HG02588 (cell line): ENCODE data around the gene USH1C.

Experiments used
- ATAC-seq: cut with Tn5 transposase; IDR thresholded peaks from one replicate; pipeline ENCODE4 v1.9.1; 2021; ENCODE audit warnings: mild to moderate bottlenecking, moderate library complexity; ENCODE audit not compliant: unreplicated experiment

Gene USH1C

DNA sequence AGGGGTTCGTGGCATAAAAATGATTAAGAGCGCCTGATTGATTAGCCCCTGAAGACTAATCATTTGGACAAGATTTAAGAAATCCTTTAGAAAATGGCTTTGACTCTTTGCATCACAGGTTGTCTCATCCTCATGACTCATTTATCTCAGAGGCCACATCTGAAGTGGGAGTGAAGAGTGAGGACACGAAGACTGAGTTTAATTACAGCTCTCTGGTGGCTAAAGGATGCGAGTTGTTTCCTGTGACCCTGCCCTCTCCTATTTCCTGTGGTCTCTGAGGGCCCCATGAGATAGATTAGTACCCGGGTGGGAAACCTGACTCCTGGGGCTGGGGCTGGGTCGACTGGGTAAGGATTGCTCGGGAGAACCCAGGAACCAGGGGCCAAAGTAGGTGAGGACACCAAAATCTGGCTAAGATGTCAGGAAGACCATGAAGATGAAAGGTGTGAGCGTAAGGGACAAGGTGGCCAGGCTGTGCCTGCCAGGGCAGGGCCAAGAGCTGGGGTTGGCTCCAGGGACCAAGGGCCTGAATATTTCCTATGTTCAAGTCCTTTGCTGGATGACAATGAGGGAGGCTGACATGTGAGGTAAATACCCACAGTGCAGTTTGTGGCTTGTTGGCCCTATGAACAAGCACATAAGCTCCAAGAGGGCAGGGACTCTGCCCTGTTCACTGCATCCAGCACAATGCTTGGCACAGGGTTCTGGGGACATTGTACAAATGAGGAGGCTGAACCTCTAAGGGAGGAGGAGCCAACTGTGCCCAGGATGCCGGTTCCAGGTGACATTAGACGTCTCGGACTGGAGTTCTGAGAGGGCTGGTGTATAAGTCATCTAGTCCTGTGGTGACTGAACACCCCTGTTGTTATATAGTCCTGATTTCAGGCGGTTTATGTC, 6.5 kb upstream of the USH1C start:
- no peak for ATAC-seq

DNA sequence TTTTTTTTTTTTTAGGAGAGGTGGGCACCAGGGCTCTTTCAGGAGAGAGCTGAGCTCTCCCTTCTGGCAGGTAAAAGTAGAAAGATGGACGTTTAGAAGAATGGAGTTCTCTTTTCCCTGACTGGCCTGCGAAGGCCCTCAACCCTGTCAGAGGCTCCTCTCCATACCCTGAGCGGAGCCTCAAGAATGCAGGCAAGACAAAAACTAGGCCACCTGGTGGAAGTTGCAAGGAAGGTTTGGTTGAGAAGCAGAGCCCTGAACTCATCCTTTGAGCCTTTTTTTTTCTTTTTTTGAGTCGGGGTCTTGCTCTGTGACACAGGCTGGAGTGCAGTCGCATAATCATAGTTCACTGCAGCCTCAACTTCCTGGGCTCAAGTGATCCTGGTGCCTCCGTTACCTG, 4.2 kb upstream of the USH1C start:
- no peak for ATAC-seq

DNA sequence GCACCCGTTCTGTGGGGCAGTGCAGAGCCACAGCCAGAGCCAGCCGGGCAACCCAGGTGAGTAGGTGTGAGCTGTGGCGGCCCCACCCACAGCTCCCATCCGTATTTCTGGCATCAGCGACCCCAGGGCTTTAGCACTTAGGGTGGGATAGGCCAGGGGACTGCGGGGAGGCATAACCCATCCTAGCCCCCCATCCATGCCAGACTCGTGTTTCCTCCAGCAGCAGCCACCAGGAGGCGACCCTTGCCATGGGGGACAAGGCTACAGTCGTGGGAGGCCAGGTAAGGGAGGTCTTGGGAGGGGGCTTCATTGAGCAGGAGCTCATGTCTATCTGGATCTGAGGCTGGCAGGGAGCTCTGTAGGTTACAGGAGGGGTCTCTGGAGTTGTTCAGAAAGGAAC, 3.7 kb upstream of the USH1C start:
- ATAC-seq = no peak

DNA sequence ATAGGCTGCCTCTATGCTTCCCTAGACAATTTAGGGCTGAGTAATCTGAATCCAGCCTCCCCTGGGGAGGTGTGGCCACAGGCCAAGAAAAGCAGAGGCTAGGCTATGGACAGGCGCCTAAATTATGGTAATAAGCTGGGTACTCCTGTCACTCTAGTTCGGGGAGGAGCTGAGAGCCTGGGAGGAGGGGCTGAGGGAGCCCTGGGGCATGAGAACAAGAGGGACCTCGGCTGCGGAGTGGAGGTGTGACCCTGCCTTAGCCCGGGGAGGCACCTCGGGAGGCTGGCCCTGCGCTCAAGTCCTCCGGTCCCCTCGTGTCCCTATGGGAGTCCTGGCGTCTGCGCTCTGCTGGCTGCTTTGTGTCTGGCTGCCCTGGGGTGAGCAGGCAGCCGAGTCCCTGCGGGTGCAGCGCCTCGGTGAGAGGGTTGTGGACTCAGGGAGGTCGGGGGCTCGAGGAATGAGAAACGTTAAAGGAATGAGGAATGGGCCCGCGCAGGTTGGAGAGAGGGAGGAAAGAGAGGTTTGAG, 2.9 kb upstream of the USH1C start, which contains the start of gene OTOG:
Gene OTOG (plus strand): TSS at position 209 of the 527 bp plus-strand sequence. CDS start 114 bp downstream, at position 323.
- no peak for ATAC-seq

DNA sequence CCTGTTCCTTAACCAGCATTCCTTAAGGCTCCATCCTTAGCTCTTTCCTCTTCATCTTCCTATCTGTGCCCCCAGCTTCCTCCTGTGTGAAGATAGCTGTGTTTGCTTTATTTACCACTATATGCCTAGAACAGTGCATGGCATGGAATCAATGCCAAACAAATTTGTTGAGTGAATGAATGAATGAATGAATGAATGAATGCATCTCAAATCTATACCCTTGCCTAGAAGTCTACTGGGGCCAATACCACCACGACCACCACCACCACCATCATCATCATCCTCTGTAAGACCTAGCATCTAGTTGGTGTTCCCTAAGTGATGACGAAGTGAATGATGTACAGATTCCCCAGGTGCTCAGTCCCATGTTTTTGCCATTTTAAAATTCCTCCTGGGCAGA, 2.0 kb upstream of the USH1C start:
- ATAC-seq = no peak

DNA sequence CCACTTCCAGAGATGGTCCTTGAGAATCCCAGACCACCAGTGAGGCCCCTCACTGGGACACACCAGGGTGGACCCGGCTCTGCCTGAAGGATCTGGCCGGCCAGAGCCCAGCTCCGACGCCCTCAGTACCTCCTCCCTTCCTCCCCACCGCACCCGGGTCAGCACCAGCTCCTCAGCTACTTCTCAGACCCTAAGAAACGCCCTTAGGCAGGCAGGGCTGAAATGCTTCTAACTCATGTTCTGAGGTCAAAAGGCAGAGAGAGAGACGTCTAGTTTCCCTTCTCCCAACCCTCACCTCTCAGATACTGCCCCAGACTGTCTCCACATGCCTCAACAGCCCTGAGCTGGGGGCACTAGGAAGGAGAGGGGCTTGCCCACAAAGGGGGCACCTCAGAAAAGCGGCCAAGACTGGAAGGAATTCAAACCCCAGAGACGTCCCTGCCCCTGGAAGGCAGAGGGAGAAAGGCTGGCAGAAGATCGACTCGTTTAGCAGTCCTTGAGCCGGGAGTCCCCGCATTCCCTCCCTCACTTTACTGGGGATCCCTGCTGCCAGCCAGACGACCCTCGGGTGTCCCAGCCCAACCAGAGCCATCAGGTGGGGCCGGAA, 539 bp downstream of the USH1C start:
- ATAC-seq = no peak

DNA sequence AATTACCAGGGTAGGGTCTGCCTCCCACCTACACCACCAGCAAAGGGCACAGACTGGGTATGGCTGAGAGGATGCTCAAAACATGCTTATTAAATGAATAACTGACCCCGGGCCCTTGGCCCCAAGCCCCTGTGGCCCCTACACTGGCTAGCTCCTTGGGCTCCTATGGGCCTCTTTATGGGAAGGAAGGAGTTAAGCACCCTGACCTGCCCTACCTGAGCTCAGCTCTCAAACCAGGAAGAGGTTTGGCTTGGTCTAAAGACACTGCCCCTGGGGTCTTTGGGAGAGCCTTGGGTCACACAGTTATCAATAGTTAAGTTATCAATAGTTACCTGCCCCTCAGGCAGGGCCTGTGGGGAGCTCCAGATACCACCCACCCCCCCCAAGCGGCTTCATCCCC, 1.2 kb downstream of the USH1C start:
- ATAC-seq = no peak

DNA sequence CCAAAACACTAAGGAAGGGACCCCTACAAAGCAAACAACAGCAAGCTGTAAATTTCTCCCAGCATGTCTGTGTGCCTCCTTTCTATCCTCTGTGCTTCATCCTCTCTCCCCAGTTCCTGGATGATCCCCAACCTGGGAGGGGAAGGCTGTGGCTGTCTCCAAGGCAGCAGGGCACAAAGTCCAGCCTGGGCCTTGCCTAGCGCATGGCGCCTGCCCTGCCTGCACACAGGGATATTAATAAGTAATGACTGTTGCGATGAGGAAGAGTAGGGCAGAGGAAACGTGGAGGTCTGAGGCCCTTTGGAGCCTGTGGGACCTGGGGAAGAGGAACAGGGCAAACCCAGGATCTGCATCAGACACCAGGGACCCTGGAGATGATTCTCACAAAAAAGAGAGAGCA, 2.0 kb downstream of the USH1C start:
- ATAC-seq = no peak

DNA sequence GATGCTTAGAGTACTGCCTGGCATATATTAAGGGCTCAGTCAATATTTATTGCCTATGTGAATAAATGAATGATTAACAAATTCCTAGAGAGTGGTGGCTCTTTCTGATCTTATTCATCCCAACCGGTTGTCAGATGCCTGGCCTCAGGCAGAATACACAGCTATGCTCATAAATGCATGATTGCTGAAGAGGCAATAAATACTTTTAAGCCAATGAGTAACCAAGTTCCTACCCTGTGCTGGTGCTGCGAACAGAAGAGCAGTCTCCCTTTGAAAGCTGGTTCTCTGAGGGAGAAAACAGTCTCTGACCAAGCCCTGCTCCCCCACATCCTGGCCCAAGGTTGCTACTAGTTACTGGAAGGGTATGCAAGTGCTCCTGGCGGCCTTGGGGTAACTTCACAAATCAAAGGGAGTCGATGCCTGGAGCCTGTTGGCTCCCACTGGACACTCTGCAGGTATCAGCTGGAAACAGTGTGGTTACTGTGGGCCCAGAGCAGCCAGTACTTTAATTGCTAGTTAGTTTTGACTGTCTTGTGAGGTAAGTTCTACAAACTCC, 2.8 kb downstream of the USH1C start:
- ATAC-seq = no peak

DNA sequence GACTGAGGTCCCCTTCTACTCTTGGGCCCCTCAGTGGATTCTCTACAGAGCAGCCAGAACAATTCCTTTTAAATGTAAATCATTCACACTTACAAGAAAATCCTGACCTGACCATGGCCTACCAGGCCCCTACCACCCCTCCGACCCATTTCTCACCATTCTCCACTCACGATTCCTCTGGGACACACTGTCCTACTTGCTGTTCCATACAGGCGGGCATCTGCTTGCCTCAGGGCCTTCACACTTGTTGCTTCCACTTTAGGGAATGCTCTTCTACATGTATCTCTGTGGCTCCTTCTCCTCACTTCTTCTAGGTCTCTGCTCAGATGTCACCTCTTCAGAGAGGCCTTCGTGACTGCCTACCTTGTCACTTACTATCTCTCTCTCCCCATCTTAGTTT, 3.4 kb downstream of the USH1C start:
- no peak for ATAC-seq

DNA sequence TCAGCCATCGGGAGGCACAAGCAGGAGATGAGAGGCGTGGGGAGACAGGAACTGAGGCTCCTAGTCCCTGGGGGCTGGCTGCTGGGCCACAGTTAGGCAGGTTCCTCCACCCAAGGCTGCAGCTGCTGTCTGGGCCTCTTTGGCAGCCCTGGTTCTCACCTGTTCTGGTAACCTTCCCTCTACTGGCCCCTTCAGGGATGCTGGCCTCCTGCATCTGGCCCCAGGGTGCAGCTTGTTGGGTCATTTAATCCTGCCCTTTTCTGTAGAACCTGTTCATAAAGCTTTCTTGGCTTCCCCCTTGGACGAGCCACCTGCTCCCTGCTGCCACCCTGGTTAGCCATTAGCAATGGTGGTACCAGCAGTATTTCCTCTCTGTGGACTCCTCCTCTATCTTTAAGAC, 5.5 kb downstream of the USH1C start:
- no peak for ATAC-seq

DNA sequence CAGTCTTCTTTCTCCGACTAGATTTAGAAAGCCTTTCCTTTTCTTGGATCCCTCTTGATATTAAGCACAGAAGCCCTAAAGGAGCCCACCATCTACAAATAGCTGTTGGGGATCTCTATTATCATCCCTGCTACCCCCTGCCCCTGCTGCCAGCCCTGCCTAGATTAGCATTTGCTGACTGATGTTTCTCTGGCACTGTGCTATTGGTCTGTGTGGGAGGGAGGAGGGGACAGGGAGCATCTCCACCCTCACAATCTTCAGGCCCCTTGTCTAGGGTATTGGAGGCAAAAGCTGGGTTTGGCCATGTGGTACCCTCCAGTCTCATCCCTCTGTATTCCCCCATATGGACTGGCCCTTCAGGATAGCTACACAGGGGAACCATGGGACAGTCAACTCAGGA, 6.2 kb downstream of the USH1C start:
- ATAC-seq = no peak

DNA sequence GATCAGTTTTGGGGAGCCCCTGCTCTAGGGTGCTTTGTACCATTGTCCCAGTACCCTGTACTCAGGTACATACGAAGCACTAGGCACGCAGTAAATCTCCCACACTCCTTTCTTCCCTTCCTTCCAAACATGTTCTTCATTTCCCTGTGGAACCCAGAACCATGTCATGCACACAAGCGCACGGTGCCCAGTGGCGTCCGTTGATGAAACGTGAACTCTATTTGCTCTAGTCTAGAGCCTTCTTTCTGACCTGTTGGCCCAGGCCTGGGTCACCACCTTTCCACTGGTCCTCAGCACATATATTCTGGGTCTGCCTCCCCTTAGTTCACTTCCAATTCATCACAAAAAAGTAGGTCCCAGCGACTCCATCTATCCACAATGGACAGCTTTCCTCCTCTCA, 7.0 kb downstream of the USH1C start:
- no peak for ATAC-seq

DNA sequence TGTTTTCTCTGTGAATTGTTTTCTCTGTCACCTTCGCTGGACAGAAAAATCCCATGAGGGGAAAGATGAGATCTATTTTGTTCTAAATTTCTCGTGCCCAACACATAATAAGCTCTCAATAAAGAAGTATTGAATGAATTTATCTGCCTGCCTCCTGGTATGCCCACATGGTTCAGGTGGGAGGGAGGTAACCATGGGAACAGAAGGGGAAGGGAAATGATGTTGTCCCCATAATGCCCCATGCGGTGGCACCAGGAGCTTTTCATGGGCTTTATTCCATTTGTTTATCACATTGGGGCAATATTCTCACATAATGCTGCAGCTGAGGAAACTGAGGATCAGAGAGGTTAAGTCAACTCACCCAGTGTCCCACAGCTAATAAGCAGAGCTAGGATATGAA, 8.7 kb downstream of the USH1C start:
- ATAC-seq = no peak

DNA sequence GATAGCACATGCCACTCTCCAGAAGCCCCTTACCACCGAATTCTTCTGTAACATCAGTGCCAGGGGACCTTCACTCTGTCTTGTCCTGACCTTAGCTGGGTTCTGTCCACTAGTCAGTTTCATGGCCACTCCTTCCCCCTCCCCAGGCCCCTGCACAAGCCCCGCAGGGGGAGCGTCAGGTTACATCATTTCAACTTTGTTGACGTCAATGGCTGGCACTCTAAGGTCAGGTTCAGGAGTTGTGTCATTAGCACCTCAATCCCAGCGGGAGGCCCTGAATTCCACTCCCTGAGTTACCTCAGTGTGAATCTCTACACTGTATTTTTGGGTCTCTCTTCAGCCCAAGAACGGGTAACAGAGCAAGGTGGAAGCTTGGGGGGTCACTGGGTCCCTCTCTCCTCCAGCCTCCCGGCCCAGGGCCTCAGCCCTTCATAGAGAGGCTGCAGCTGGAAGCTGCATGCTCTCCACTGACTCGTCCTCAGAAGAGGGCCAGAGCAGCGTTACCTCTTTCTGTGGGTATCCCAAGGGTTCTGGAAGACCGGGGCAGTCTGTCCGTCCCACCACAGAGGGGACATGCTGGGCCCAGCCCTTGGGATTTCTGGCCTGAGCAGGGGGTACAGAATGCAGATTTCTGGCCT, 10.3 kb downstream of the USH1C start:
- no peak for ATAC-seq

DNA sequence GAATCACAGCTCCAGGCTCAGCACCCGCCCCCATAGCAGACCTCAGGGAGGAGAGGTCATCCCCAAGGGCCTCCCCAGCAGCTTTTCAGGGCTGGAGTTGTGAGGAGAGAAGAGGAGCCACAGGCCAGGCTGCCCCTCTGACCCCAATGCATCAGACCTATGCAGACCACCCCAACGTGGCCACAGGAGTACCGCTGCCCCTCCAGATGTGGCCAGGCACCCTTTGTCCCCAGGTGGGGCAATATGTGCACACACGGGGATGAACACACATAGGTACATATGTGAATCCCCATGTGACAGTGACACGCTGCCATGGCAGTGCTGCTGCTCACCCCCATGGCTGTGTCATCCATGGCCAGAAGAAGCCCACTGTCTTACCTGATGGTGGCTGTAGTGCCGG, 10.9 kb downstream of the USH1C start:
- no peak for ATAC-seq

DNA sequence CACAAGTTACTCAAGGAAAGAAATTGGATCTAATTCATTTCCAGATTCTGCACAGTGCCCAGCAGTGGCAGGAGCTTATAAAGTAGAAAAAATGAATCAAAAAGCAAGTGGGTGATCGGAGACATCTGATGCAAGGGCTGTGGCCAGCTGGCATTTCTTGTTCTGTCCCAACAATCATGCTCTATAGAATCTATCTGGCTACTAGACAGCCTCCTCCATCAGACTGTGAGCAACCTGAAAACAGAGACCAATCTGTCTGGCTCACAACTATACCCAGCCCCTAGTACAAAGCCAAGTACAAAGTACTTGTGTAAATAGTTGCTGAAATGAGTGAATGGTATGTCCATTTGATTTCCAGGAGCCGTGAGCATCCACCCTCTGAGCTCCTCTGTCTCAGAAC, 11.4 kb downstream of the USH1C start:
- ATAC-seq = no peak

DNA sequence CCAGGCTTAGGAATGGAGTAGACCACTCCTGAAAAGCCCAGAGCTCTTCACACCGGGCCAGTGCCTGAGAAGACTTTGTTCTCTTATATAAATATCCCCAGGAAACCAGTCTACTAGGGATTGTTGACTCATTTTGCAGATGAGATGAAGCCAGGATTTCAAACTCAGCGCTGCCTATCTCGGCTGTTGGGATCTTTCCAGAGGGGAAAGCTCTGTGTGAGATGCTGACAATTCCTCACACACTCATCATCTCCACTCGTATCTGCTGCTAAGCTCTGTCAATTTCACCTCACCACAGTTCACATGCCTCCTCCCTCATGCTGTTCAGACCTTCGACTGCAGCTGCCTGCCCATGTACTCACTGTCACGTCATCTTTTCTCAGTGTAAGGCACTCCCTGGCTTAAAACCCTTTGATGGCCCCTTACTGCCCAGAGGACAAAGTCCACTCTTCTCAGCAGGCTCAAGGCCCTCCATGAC, 12.5 kb downstream of the USH1C start:
- no peak for ATAC-seq

DNA sequence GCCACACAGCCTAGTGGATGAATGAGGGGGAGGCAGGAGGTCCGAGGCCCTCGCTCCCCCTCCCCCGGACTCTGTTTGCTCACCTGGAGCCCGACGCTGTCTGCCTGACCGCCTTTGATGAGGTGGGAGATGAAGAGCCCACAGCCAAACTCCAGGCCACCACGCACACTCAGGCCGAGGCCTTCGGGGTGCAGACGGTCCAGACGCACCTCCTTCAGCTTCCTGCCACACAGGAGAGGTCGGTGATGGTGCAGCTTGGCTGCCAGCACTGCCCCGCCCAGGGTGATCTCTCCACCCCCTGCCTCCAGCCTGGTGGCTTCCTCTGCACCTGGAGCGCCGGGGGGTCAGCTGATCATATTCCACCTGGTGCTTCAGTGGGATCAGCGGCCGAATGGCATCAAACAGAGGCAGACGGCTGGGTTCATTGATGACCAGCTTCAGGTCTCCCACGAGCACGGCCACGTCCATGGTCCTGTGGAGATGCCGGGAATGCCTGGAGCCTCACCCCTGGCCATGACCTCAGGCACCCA, 13.1 kb downstream of the USH1C start:
- no peak for ATAC-seq

DNA sequence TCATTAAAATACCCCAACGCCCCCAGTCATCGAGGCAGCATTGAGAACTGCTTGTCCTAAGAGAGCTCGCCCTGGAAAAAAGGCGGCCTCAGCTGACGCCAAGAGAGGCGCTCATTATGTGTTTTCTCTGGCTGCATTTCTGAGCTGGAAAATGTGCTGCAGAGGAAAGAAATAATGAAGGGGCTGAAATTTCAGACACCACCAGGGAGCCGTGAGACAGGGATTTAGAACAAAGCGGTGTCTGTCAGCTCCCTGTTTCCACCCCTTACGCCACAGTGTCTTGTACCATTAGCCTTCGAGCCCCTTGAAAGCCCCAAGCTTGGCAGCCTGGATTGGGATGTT, 14.4 kb downstream of the USH1C start:
- ATAC-seq = no peak
